Large intestine (tissue), 12 donors: ENCODE measurements around the gene NOA1. TPM values are rescaled to one million over a fixed set of nuclear protein-coding genes. Genes with fewer than 3 reads are reported as not detected.
A peak's percentile ranks its signal among the peaks of the same experiment; 100 is the strongest.

Source experiments
- DNase-seq, 2 donors: peaks; one replicate each; pipeline versions ENCODE4 v3.0.0 to v3.0.0-alpha.2; 2013
- H3K27ac ChIP-seq: one replicate; pipeline ENCODE4 v1.5.1; 2013; ENCODE audit warnings: low read length
- H3K27me3 ChIP-seq: 2 replicates; pipeline ENCODE4 v1.6.1; 2013; ENCODE audit warnings: low read length; ENCODE audit not compliant: control insufficient read depth, insufficient read depth
- H3K36me3 ChIP-seq: 2 replicates; pipeline ENCODE4 v1.6.1; 2013; ENCODE audit warnings: low read length; ENCODE audit not compliant: control insufficient read depth, insufficient read depth
- H3K4me1 ChIP-seq: one replicate; pipeline ENCODE4 v1.6.1; 2013; ENCODE audit warnings: low read length; ENCODE audit not compliant: control insufficient read depth, insufficient read depth
- H3K4me3 ChIP-seq: one replicate; pipeline ENCODE4 v1.5.1; 2013; ENCODE audit warnings: low read length
- H3K9me3 ChIP-seq: one replicate; pipeline ENCODE4 v1.6.1; 2013; ENCODE audit warnings: mild to moderate bottlenecking, low read depth, low read length, moderate library complexity; ENCODE audit not compliant: control insufficient read depth
- WGBS: methylation state at CpG from one replicate; pipeline ENCODE4 v1.1.5; 2013; ENCODE audit warnings: low lambda C conversion rate; ENCODE audit not compliant: insufficient coverage; 5-methylcytosine and 5-hydroxymethylcytosine counted together
- long read RNA-seq, 11 donors: transcript quantifications; one replicate each; lab custom pipeline, GENCODE V29; 2026
- polyA plus RNA-seq: library from polyadenylated mRNA; unstranded; fragments of 120-200 nt; gene quantifications from one replicate; pipeline ENCODE4 v1.2.1, GENCODE V29; 2013

The NOA1 gene
- 25.2 TPM for polyA plus RNA-seq
- long read RNA-seq, donor 1, transcript NOA1-201 (7 exons, 3,415 nt) = major isoform, 13 of 13 reads
- long read RNA-seq, donor 1, partial matches to known transcripts = 0 of 13 reads
- long read RNA-seq, donor 1, other reads (novel, unspliced or antisense) = 0 of 13 reads
- long read RNA-seq, donor 2, transcript NOA1-201 (7 exons, 3,415 nt) = major isoform, 33 of 192 reads
- long read RNA-seq, donor 2, partial matches to known transcripts = 152 of 192 reads
- long read RNA-seq, donor 2, other reads (novel, unspliced or antisense) = 7 of 192 reads
- long read RNA-seq, donor 3, transcript NOA1-201 (7 exons, 3,415 nt) = major isoform, 35 of 53 reads
- long read RNA-seq, donor 3, partial matches to known transcripts = 18 of 53 reads
- long read RNA-seq, donor 3, other reads (novel, unspliced or antisense) = 0 of 53 reads
- long read RNA-seq, donor 4, partial matches to known transcripts = 0 of 2 reads
- long read RNA-seq, donor 4, other reads (novel, unspliced or antisense) = 0 of 2 reads
- long read RNA-seq, donor 5, transcript NOA1-201 (7 exons, 3,415 nt) = major isoform, 13 of 13 reads
- long read RNA-seq, donor 5, partial matches to known transcripts = 0 of 13 reads
- long read RNA-seq, donor 5, other reads (novel, unspliced or antisense) = 0 of 13 reads
- long read RNA-seq, donor 6, transcript NOA1-201 (7 exons, 3,415 nt) = major isoform, 24 of 24 reads
- long read RNA-seq, donor 6, partial matches to known transcripts = 0 of 24 reads
- long read RNA-seq, donor 6, other reads (novel, unspliced or antisense) = 0 of 24 reads
- long read RNA-seq, donor 7, transcript NOA1-201 (7 exons, 3,415 nt) = major isoform, 7 of 7 reads
- long read RNA-seq, donor 7, partial matches to known transcripts = 0 of 7 reads
- long read RNA-seq, donor 7, other reads (novel, unspliced or antisense) = 0 of 7 reads
- long read RNA-seq, donor 8, transcript NOA1-201 (7 exons, 3,415 nt) = major isoform, 20 of 20 reads
- long read RNA-seq, donor 8, partial matches to known transcripts = 0 of 20 reads
- long read RNA-seq, donor 8, other reads (novel, unspliced or antisense) = 0 of 20 reads
- long read RNA-seq, donor 9, transcript NOA1-201 (7 exons, 3,415 nt) = major isoform, 17 of 22 reads
- long read RNA-seq, donor 9, partial matches to known transcripts = 5 of 22 reads
- long read RNA-seq, donor 9, other reads (novel, unspliced or antisense) = 0 of 22 reads
- long read RNA-seq, donor 10, transcript NOA1-201 (7 exons, 3,415 nt) = major isoform, 27 of 71 reads
- long read RNA-seq, donor 10, partial matches to known transcripts = 44 of 71 reads
- long read RNA-seq, donor 10, other reads (novel, unspliced or antisense) = 0 of 71 reads
- long read RNA-seq, donor 11, transcript NOA1-201 (7 exons, 3,415 nt) = major isoform, 15 of 82 reads
- long read RNA-seq, donor 11, partial matches to known transcripts = 67 of 82 reads
- long read RNA-seq, donor 11, other reads (novel, unspliced or antisense) = 0 of 82 reads

DNA sequence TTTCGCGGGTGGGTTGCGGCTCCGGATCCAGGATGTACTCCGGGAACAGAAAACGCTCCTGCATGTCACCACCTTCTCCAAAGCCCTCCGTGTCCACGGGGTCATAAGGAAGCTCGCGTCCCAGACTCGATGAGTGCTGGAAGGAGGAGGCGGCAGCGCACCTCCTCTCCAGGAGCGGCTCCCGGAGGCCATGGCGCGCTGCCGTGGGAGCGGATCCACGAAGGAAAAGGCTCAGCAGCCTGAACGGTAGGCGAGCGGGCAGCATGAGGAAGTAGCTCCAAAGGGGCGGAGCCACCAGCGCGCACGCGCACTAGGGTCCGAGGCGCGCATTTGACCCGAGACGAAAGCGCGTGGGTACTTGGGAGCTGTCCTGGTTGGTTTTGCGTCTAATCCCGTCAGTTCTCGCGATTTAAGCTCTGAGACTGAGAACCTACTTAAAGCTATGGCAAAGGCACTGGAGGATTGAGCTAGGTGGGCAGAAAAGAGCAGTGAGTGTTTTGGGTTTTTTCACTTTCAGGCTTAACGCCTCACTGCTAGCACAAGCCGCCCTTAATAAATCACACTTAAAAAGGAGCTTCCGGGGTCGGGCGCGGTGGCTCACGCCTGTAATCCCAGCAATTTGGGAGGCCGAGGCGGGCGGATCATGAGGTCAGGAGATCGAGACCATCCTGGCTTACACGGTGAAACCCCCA is at the start of gene NOA1:
TSS of gene NOA1 (minus strand) at position 286 of the 692 bp plus-strand sequence. CDS start at position 265, 21 bp downstream.
- H3K27me3 ChIP-seq = no peaks in the 10 kb centered on the region
- peaks cover 17% of the 10 kb centered on the region for H3K36me3 ChIP-seq
- peak; percentile 99 for DNase-seq
- H3K4me1 ChIP-seq = peaks cover 6% of the 10 kb centered on the region
- peaks cover 2% of the 10 kb centered on the region for H3K9me3 ChIP-seq
- WGBS = no CpG with 5 or more reads among the region's 51 CpGs
- H3K27ac ChIP-seq = peak within 1 kb of the TSS; percentile 83
- peak within 1 kb of the TSS; percentile 92 for H3K4me3 ChIP-seq

GRCh38 chr4:57023104-57023503 is 45.7 kb upstream of the NOA1 start:
- H3K36me3 ChIP-seq = peaks cover 84% of the 10 kb centered on the region
- no peak for DNase-seq
- no peaks in the 10 kb centered on the region for H3K9me3 ChIP-seq
- no peaks in the 10 kb centered on the region for H3K4me1 ChIP-seq
- no peaks in the 10 kb centered on the region for H3K27me3 ChIP-seq
- no CpG with 5 or more reads among the region's 4 CpGs for WGBS
- no peak overlapping the region for H3K27ac ChIP-seq
- no peak overlapping the region for H3K4me3 ChIP-seq

GRCh38 chr4:57020467-57021101 is 43.2 kb upstream of the NOA1 start:
- H3K4me3 ChIP-seq = no peak overlapping the region
- WGBS = 100% methylated on average over 2 of the region's 5 CpGs
- H3K27ac ChIP-seq = no peak overlapping the region
- no peak for DNase-seq
- no peaks in the 10 kb centered on the region for H3K27me3 ChIP-seq
- H3K9me3 ChIP-seq = no peaks in the 10 kb centered on the region
- no peaks in the 10 kb centered on the region for H3K4me1 ChIP-seq
- H3K36me3 ChIP-seq = peaks cover 82% of the 10 kb centered on the region

- H3K4me1 ChIP-seq = no peaks in the 10 kb centered on the region
- H3K27ac ChIP-seq = no peak overlapping the region
- no peaks in the 10 kb centered on the region for H3K27me3 ChIP-seq
- no peaks in the 10 kb centered on the region for H3K9me3 ChIP-seq
- H3K36me3 ChIP-seq = peaks cover 81% of the 10 kb centered on the region
- no peak overlapping the region for H3K4me3 ChIP-seq
- no peak for DNase-seq
These were observed 41.6 kb upstream of the NOA1 start for GRCh38 chr4:57018980-57019379.

- Histone ChIP-seq H3K27ac (no peak overlapping the region), H3K4me3 (no peak overlapping the region), H3K9me3 (no peaks in the 10 kb centered on the region), H3K27me3 (no peaks in the 10 kb centered on the region), H3K36me3 (peaks cover 75% of the 10 kb centered on the region), H3K4me1 (no peaks in the 10 kb centered on the region)
- peak in 1 of 2 donors; percentile 3 for DNase-seq
- WGBS = 73% methylated on average over 2 of the region's 4 CpGs
These were observed 36.2 kb upstream of the NOA1 start for GRCh38 chr4:57013543-57014120.

- 100% methylated on average over 1 of the region's 1 CpG for WGBS
These were observed 22.3 kb upstream of the NOA1 start for GRCh38 chr4:56999751-57000150.

GRCh38 chr4:56995525-56995924 is 18.1 kb upstream of the NOA1 start:
- no peaks in the 10 kb centered on the region for H3K9me3 ChIP-seq
- DNase-seq = peak; percentile 20 to 36
- H3K27ac ChIP-seq = no peak overlapping the region
- no peaks in the 10 kb centered on the region for H3K4me1 ChIP-seq
- no peaks in the 10 kb centered on the region for H3K27me3 ChIP-seq
- no peak overlapping the region for H3K4me3 ChIP-seq
- no CpG with 5 or more reads among the region's 7 CpGs for WGBS
- peaks cover 67% of the 10 kb centered on the region for H3K36me3 ChIP-seq

More at GRCh38 chr4:56999751-57000150, 22.3 kb upstream of the NOA1 start:
- Histone ChIP-seq H3K27me3 (no peaks in the 10 kb centered on the region), H3K27ac (no peak overlapping the region), H3K4me1 (no peaks in the 10 kb centered on the region), H3K9me3 (no peaks in the 10 kb centered on the region), H3K4me3 (no peak overlapping the region), H3K36me3 (peaks cover 69% of the 10 kb centered on the region)
- no peak for DNase-seq

- Histone ChIP-seq H3K4me1 (no peaks in the 10 kb centered on the region), H3K27me3 (no peaks in the 10 kb centered on the region), H3K36me3 (peaks cover 62% of the 10 kb centered on the region), H3K9me3 (no peaks in the 10 kb centered on the region), H3K27ac (no peak overlapping the region), H3K4me3 (no peak overlapping the region)
- no peak for DNase-seq
- WGBS = 100% methylated on average over 2 of the region's 6 CpGs
These were observed 12.9 kb upstream of the NOA1 start for GRCh38 chr4:56990109-56990905.
